Measurements from ENCODE around the gene RBCK1.

DNA sequence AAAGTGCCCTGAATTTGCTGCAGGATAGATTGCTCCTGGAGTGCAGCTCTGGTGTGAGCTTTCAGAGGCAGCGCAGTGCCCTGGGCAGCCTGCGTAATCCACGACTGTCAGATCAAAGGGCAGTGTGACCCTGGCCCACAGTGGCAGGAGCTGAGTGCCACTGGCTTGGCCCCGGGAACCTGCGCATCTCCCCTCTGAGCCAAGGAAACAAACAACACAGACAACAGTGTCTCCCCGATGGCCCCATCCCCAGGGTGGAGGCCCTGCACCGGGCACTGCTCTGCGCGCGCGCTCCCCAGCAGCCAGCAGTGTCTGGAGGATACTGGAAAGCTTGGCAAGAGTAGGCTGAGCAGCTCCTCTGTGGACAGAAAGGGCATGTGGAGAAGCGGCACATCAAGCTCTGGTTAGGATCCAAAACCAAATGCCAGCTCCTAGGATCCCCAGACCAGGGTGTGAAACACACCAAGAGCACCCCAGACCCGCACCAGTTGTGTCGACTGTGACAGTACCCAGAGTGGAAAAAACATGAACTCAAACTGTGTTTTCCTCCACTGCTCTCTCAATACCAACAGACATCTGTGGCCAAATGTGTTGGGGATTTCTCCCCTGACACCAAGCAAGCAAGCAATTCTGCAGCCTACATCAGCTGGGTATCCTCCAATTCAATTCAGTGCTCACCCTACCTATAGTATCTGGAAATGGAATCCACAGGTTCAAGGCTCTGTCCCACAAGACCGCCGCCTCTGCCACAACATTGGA is 26.7 kb downstream of the RBCK1 start:
- TF ChIP-seq, protein P1, sequence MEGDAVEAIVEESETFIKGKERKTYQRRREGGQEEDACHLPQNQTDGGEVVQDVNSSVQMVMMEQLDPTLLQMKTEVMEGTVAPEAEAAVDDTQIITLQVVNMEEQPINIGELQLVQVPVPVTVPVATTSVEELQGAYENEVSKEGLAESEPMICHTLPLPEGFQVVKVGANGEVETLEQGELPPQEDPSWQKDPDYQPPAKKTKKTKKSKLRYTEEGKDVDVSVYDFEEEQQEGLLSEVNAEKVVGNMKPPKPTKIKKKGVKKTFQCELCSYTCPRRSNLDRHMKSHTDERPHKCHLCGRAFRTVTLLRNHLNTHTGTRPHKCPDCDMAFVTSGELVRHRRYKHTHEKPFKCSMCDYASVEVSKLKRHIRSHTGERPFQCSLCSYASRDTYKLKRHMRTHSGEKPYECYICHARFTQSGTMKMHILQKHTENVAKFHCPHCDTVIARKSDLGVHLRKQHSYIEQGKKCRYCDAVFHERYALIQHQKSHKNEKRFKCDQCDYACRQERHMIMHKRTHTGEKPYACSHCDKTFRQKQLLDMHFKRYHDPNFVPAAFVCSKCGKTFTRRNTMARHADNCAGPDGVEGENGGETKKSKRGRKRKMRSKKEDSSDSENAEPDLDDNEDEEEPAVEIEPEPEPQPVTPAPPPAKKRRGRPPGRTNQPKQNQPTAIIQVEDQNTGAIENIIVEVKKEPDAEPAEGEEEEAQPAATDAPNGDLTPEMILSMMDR (conservative IDR thresholded peaks at IDR 0.05) = no peak
- no peak for TF ChIP-seq ZFX (IDR thresholded peaks at IDR 0.05)
